ENCODE measurements around the gene INCENP.

Gene INCENP

DNA sequence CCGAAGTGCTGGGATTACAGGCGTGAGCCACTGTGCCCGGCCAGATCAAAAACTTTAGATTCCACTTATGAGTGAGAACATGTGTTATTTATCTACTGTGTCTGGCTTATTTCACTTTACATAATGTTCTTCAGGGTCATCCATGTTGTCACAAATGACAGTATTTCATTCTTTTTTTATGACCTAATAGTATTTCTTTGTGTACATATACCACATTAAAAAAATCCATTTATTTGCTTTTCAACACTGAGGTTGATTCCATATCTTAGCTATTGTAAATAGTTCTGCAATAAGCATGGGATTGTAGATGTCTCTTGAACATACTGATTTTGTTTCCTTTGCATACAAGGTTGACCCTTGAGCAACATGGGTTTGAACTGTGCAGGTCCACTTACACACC is 53.0 kb downstream of the INCENP start:
- Histone ChIP-seq H3K4me3 (ENCODE audit: low read depth, low read length, poor library complexity, severe bottlenecking) (no peak overlapping the region), H3K27ac (ENCODE audit: low read depth, low read length, poor library complexity, severe bottlenecking) (no peak overlapping the region), H3K9me2 (ENCODE audit: low read depth, low read length) (no peaks in the 10 kb centered on the region), H2AFZ (ENCODE audit: low read length) (no peak overlapping the region), H3K4me1 (ENCODE audit: insufficient read depth, low read length, severe bottlenecking) (no peaks in the 10 kb centered on the region), H3K4me2 (ENCODE audit: low read length) (no peak overlapping the region), H3K9ac (ENCODE audit: low read length) (no peak overlapping the region), H3K9me3 (ENCODE audit: low read length) (no peaks in the 10 kb centered on the region), H4K20me1 (ENCODE audit: insufficient read depth, low read length) (no peaks in the 10 kb centered on the region), H3K27me3 (ENCODE audit: insufficient read depth, low read length) (no peaks in the 10 kb centered on the region), H3F3A (ENCODE audit: insufficient read depth, low read length) (no peaks in the 10 kb centered on the region), H3K79me2 (ENCODE audit: insufficient read depth, low read length) (no peaks in the 10 kb centered on the region), H3K36me3 (ENCODE audit: insufficient read depth, low read length) (no peaks in the 10 kb centered on the region)
- TF ChIP-seq EZH2 (IDR thresholded peaks at IDR 0.05; ENCODE audit: borderline replicate concordance, low read length): no peak
- TF ChIP-seq, protein P1, sequence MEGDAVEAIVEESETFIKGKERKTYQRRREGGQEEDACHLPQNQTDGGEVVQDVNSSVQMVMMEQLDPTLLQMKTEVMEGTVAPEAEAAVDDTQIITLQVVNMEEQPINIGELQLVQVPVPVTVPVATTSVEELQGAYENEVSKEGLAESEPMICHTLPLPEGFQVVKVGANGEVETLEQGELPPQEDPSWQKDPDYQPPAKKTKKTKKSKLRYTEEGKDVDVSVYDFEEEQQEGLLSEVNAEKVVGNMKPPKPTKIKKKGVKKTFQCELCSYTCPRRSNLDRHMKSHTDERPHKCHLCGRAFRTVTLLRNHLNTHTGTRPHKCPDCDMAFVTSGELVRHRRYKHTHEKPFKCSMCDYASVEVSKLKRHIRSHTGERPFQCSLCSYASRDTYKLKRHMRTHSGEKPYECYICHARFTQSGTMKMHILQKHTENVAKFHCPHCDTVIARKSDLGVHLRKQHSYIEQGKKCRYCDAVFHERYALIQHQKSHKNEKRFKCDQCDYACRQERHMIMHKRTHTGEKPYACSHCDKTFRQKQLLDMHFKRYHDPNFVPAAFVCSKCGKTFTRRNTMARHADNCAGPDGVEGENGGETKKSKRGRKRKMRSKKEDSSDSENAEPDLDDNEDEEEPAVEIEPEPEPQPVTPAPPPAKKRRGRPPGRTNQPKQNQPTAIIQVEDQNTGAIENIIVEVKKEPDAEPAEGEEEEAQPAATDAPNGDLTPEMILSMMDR (IDR thresholded peaks at IDR 0.05; ENCODE audit: low read length): no peak

DNA sequence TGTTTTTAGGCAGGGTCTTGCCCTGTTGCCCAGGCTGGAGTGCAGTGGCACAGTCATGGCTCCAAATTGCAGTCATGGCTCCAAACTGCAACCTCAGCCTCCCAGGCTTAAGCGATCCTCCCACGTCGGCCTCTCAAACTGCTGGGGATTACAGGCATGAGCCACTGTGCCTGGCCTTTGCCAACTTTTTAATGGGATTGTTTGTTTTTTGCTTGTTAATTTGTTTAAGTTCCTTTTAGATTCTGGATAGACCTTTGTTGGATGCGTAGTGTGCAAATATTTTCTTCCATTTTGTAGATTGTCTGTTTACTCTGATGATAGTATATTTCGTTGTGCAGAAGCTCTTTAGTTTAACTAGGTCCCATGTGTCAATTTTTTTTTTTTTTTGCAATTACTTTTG is 56.2 kb downstream of the INCENP start:
- H3K27me3 ChIP-seq (ENCODE audit: insufficient read depth, low read length): no peaks in the 10 kb centered on the region
- no peaks in the 10 kb centered on the region for H3F3A ChIP-seq (ENCODE audit: insufficient read depth, low read length)
- no peaks in the 10 kb centered on the region for H3K4me1 ChIP-seq (ENCODE audit: insufficient read depth, low read length, severe bottlenecking)

DNA sequence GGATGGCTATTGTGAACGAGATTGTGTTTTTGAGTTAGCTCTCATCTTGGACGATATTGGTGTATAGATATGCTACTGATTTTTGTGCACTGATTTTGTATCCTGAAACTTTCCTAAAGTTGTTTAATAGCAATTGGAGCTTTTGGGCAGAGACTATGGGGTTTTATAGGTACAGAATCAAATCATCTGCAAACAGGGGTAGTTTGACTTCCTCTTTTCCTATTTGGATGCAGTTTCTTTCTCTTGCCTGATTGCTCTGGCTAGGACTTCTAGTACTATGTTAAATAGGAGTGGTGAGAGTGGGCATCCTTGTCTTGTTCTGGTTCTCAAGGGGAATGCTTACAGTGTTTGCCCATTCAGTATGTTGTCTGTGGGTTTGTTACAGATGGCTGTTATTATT is 57.3 kb downstream of the INCENP start:
- no peaks in the 10 kb centered on the region for H3K4me1 ChIP-seq (ENCODE audit: insufficient read depth, low read length, severe bottlenecking)

More for the DNA sequence above, 56.2 kb downstream of the INCENP start:
- Histone ChIP-seq H3K9ac (ENCODE audit: low read length) (no peak overlapping the region), H2AFZ (ENCODE audit: low read length) (no peak overlapping the region), H3K4me2 (ENCODE audit: low read length) (no peak overlapping the region), H3K9me2 (ENCODE audit: low read depth, low read length) (no peaks in the 10 kb centered on the region), H3K4me3 (ENCODE audit: low read depth, low read length, poor library complexity, severe bottlenecking) (no peak overlapping the region), H3K79me2 (ENCODE audit: insufficient read depth, low read length) (no peaks in the 10 kb centered on the region), H4K20me1 (ENCODE audit: insufficient read depth, low read length) (no peaks in the 10 kb centered on the region), H3K36me3 (ENCODE audit: insufficient read depth, low read length) (no peaks in the 10 kb centered on the region), H3K27ac (ENCODE audit: low read depth, low read length, poor library complexity, severe bottlenecking) (no peak overlapping the region), H3K9me3 (ENCODE audit: low read length) (no peaks in the 10 kb centered on the region)
- TF ChIP-seq EZH2 (IDR thresholded peaks at IDR 0.05; ENCODE audit: borderline replicate concordance, low read length): no peak
- TF ChIP-seq, protein P1 (IDR thresholded peaks at IDR 0.05; ENCODE audit: low read length): no peak

More for the DNA sequence above, 57.3 kb downstream of the INCENP start:
- Histone ChIP-seq H3K9me2 (ENCODE audit: low read depth, low read length) (no peaks in the 10 kb centered on the region), H3K4me3 (ENCODE audit: low read depth, low read length, poor library complexity, severe bottlenecking) (no peak overlapping the region), H3K27ac (ENCODE audit: low read depth, low read length, poor library complexity, severe bottlenecking) (no peak overlapping the region), H2AFZ (ENCODE audit: low read length) (no peak overlapping the region), H4K20me1 (ENCODE audit: insufficient read depth, low read length) (no peaks in the 10 kb centered on the region), H3K36me3 (ENCODE audit: insufficient read depth, low read length) (no peaks in the 10 kb centered on the region), H3K9me3 (ENCODE audit: low read length) (no peaks in the 10 kb centered on the region), H3K79me2 (ENCODE audit: insufficient read depth, low read length) (no peaks in the 10 kb centered on the region), H3F3A (ENCODE audit: insufficient read depth, low read length) (no peaks in the 10 kb centered on the region), H3K4me2 (ENCODE audit: low read length) (no peak overlapping the region), H3K9ac (ENCODE audit: low read length) (no peak overlapping the region), H3K27me3 (ENCODE audit: insufficient read depth, low read length) (no peaks in the 10 kb centered on the region)
- no peak for TF ChIP-seq EZH2 (IDR thresholded peaks at IDR 0.05; ENCODE audit: borderline replicate concordance, low read length)
- TF ChIP-seq, protein P1 (IDR thresholded peaks at IDR 0.05; ENCODE audit: low read length): no peak
